Measurements from ENCODE around the gene CELF3.

DNA sequence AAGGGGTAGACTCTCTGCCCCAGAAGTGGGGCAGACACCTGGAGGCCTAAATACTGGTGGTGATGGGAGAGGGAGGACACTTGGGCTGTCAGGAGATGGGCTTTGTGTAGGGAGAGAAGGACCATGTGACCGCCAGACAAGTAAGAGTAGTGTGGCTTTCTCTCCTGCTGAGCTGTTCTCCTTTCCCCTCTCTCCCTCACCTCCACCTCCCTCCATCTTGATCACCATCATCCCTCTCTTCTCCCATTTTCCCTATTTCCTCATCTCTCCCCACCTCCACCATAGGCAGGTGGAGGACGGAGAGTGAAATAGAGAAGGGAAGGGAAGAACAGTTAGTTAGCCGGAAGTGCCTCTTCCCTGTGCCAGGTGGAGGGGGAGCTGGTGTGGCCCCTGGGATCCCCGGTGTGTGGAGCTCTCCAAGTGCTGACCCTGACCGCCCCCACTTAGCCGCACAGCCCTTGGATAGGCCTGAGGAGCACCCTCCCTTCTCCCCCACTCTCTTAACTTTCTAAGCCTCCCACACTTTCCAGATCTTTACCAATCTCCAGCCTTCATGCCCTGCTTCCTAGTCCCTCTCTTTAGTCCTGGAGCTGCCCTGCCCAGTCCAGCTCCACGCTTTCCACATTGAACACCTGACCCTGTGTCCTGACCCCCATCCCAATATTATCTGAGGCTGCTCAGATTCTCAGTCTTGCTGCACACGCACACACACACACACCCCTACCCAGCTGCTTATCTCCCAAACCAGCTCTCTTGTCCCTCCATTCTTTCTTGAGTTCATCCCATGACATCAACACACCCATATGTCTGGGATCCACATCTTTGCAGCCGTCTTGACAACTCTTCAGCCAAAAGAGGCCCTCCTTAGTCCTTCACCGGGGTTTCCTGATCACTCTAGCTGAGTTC is 1.5 kb downstream of the CELF3 start:
- TF ChIP-seq, protein P1, sequence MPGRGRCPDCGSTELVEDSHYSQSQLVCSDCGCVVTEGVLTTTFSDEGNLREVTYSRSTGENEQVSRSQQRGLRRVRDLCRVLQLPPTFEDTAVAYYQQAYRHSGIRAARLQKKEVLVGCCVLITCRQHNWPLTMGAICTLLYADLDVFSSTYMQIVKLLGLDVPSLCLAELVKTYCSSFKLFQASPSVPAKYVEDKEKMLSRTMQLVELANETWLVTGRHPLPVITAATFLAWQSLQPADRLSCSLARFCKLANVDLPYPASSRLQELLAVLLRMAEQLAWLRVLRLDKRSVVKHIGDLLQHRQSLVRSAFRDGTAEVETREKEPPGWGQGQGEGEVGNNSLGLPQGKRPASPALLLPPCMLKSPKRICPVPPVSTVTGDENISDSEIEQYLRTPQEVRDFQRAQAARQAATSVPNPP (IDR thresholded peaks at IDR 0.05; ENCODE audit: borderline replicate concordance, insufficient read depth, insufficient read length): no peak
- TF ChIP-seq SMARCC2 (IDR thresholded peaks at IDR 0.05; ENCODE audit: low read depth) (0 out of 2 replicates have a peak, but pooled peaks have one; percentile 20), ESRRA (IDR thresholded peaks at IDR 0.05; ENCODE audit: borderline replicate concordance, low read depth) (no peak), ZNF184 (CRISPR knock-in tag; IDR thresholded peaks at IDR 0.05) (no peak), BHLHE40 (IDR thresholded peaks at IDR 0.05; ENCODE audit: low read length) (peak; percentile 67), ZNF274 (IDR thresholded peaks at IDR 0.05; ENCODE audit: borderline replicate concordance, low read depth, low read length) (no peak), ELF4 (CRISPR knock-in tag; IDR thresholded peaks at IDR 0.05) (peak; percentile 92), DNMT1 (IDR thresholded peaks at IDR 0.05) (no peak)
